Measurements from ENCODE around the gene LRMDA.

- TF ChIP-seq CTCF (IDR thresholded peaks at IDR 0.05) = no peak
- TF ChIP-seq POLR2A (IDR thresholded peaks at IDR 0.05) = no peak
Observed at GRCh38 chr10:76179806-76180205, 748.4 kb downstream of the LRMDA start.
